ENCODE results near the gene BBIP1. TPM values are rescaled to one million over a fixed set of nuclear protein-coding genes. Genes with fewer than 3 reads are reported as not detected.

BBIP1 gene
- total RNA-seq, 1 experiment from 2014 or later = 16.7 TPM

DNA sequence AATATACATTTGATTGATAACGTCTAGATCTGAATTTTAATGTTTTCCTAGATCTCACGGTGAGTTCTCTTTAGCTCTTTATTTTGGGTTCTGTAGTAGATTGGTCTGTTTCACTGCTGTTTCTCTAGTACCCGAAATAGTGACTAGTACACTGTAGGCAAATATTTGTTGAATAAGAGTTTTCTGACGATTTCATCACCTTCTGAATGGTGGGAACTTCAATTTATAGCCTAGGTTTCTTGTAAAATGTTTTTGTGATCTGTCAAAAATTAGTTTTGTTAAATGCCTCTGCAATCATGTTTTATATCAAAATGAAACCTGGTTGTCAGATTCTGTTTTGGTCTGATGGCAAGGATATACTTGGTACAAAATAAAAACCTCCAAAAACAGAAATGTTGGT lies 37.1 kb downstream of the BBIP1 start:
- peaks cover 15% of the 10 kb centered on the region for H3K36me3 Mint-ChIP-seq (ENCODE audit: insufficient read depth, unreplicated experiment)

DNA sequence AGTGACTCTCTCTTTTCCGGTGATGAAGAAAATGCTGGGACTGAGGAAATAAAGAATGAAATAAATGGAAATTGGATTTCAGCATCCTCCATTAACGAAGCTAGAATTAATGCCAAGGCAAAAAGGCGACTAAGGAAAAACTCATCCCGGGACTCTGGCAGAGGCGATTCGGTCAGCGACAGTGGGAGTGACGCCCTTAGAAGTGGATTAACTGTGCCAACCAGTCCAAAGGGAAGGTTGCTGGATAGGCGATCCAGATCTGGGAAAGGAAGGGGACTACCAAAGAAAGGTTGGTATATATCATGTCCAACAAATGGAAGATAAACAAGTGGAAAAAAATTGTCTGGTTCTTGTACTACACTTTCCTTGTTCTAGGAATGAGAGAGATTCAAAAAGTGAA lies 37.7 kb downstream of the BBIP1 start:
- DNase-seq = no peak
- CTCF ChIA-PET = interaction anchor here (0.6 to 0.8 kb wide), 2 partner anchors 10 to 17 kb away, joined by 3 read pairs; partner anchors contain the start of gene PDCD4
- H3K36me3 Mint-ChIP-seq (ENCODE audit: insufficient read depth, unreplicated experiment) = peaks cover 13% of the 10 kb centered on the region
- POLR2A ChIA-PET = no interaction called here
- Histone ChIP-seq H3K36me3 (ENCODE audit: control insufficient read depth, insufficient read depth, low read length) (no peaks in the 10 kb centered on the region; the same call in 1 of the 2 replicates), H3K9me3 (no peaks in the 10 kb centered on the region), H3K4me3 (ENCODE audit: low read depth, low read length) (no peak overlapping the region), H3K4me1 (peaks cover 7% of the 10 kb centered on the region; the same call in 1 of the 2 replicates), H3K27me3 (replicated peaks; ENCODE audit: control insufficient read depth, insufficient read depth, low read length) (no peaks in the 10 kb centered on the region)
- no peaks in the 10 kb centered on the region for H3K27me3 Mint-ChIP-seq (ENCODE audit: insufficient read depth, unreplicated experiment)
- no peaks in the 10 kb centered on the region for H3K9me3 Mint-ChIP-seq (ENCODE audit: unreplicated experiment)
- H3K4me3 Mint-ChIP-seq (ENCODE audit: unreplicated experiment) = no peak overlapping the region
- TF ChIP-seq, protein P1, sequence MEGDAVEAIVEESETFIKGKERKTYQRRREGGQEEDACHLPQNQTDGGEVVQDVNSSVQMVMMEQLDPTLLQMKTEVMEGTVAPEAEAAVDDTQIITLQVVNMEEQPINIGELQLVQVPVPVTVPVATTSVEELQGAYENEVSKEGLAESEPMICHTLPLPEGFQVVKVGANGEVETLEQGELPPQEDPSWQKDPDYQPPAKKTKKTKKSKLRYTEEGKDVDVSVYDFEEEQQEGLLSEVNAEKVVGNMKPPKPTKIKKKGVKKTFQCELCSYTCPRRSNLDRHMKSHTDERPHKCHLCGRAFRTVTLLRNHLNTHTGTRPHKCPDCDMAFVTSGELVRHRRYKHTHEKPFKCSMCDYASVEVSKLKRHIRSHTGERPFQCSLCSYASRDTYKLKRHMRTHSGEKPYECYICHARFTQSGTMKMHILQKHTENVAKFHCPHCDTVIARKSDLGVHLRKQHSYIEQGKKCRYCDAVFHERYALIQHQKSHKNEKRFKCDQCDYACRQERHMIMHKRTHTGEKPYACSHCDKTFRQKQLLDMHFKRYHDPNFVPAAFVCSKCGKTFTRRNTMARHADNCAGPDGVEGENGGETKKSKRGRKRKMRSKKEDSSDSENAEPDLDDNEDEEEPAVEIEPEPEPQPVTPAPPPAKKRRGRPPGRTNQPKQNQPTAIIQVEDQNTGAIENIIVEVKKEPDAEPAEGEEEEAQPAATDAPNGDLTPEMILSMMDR (IDR thresholded peaks at IDR 0.05; ENCODE audit: insufficient read depth in 1 of 2, low read depth in 1 of 2, low read length in 1 of 2, severe bottlenecking in 1 of 2, unreplicated experiment in 1 of 2) = no peak
- H3K4me1 Mint-ChIP-seq (ENCODE audit: low read depth, unreplicated experiment) = peaks cover 13% of the 10 kb centered on the region
- intact Hi-C loops (cut with micrococcal nuclease; ENCODE audit: unreplicated experiment) = no loop called here
- H3K27ac Mint-ChIP-seq (ENCODE audit: unreplicated experiment) = no peak overlapping the region
- BruUV-seq (replicated peaks) = no TSS peak

More for the DNA sequence above, 37.1 kb downstream of the BBIP1 start:
- no TSS peak for BruUV-seq (replicated peaks)
- no peak overlapping the region for H3K4me3 ChIP-seq (ENCODE audit: low read depth, low read length)
- no peaks in the 10 kb centered on the region for H3K9me3 ChIP-seq
- no peak overlapping the region for H3K27ac Mint-ChIP-seq (ENCODE audit: unreplicated experiment)
- H3K9me3 Mint-ChIP-seq (ENCODE audit: unreplicated experiment) = no peaks in the 10 kb centered on the region
- no peaks in the 10 kb centered on the region for H3K27me3 ChIP-seq (replicated peaks; ENCODE audit: control insufficient read depth, insufficient read depth, low read length)
- H3K27me3 Mint-ChIP-seq (ENCODE audit: insufficient read depth, unreplicated experiment) = no peaks in the 10 kb centered on the region
- ChIA-PET POLR2A (no interaction called here), CTCF (interaction anchor here (0.8 kb wide), 1 partner anchor 10 kb away, joined by 3 read pairs; the partner anchor contains the start of gene PDCD4)
- H3K4me3 Mint-ChIP-seq (ENCODE audit: unreplicated experiment) = no peak overlapping the region
- no peaks in the 10 kb centered on the region; the same call in 1 of the 2 replicates for H3K36me3 ChIP-seq (ENCODE audit: control insufficient read depth, insufficient read depth, low read length)
- TF ChIP-seq, protein P1 (IDR thresholded peaks at IDR 0.05; ENCODE audit: insufficient read depth in 1 of 2, low read depth in 1 of 2, low read length in 1 of 2, severe bottlenecking in 1 of 2, unreplicated experiment in 1 of 2) = no peak
- intact Hi-C loops (cut with micrococcal nuclease; ENCODE audit: unreplicated experiment) = no loop called here
- H3K4me1 Mint-ChIP-seq (ENCODE audit: low read depth, unreplicated experiment) = peaks cover 16% of the 10 kb centered on the region
- peaks cover 9% of the 10 kb centered on the region; the same call in 1 of the 2 replicates for H3K4me1 ChIP-seq
- DNase-seq = no peak

DNA sequence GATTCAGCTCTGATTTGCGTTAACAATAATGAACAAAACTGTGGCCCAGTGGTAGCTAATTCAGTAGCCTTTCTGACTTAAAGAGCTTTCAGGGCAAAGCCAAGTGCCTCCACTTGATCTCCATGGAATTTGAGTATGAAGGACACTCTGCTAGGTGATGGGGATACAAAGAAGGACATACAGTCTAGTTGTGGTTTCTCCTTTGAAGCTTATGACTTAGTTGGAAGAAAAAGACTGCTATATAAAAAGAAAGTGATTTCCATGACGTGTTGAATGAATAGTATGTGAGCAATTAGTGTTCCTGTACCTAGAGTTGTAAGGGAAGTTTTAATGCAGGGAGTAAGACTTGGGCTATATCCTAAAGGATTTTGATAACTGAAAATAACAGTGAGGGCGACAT lies 39.0 kb downstream of the BBIP1 start:
- intact Hi-C loops (cut with micrococcal nuclease; ENCODE audit: unreplicated experiment) = no loop called here
- TF ChIP-seq, protein P1 (IDR thresholded peaks at IDR 0.05; ENCODE audit: insufficient read depth in 1 of 2, low read depth in 1 of 2, low read length in 1 of 2, severe bottlenecking in 1 of 2, unreplicated experiment in 1 of 2) = no peak
- H3K4me3 ChIP-seq (ENCODE audit: low read depth, low read length) = no peak overlapping the region
- no peaks in the 10 kb centered on the region; the same call in 1 of the 2 replicates for H3K4me1 ChIP-seq
- ChIA-PET POLR2A (no interaction called here), CTCF (no interaction called here)
- H3K27ac Mint-ChIP-seq (ENCODE audit: unreplicated experiment) = no peak overlapping the region
- H3K9me3 Mint-ChIP-seq (ENCODE audit: unreplicated experiment) = no peaks in the 10 kb centered on the region
- H3K27me3 ChIP-seq (replicated peaks; ENCODE audit: control insufficient read depth, insufficient read depth, low read length) = no peaks in the 10 kb centered on the region
- no TSS peak for BruUV-seq (replicated peaks)
- H3K36me3 Mint-ChIP-seq (ENCODE audit: insufficient read depth, unreplicated experiment) = peaks cover 9% of the 10 kb centered on the region
- no peak overlapping the region for H3K4me3 Mint-ChIP-seq (ENCODE audit: unreplicated experiment)
- no peaks in the 10 kb centered on the region for H3K9me3 ChIP-seq
- H3K36me3 ChIP-seq (ENCODE audit: control insufficient read depth, insufficient read depth, low read length) = no peaks in the 10 kb centered on the region; the same call in 1 of the 2 replicates
- no peaks in the 10 kb centered on the region for H3K27me3 Mint-ChIP-seq (ENCODE audit: insufficient read depth, unreplicated experiment)
- DNase-seq = no peak
- H3K4me1 Mint-ChIP-seq (ENCODE audit: low read depth, unreplicated experiment) = peaks cover 9% of the 10 kb centered on the region

Measured in Caco-2 (cell line).